ENCODE results near the gene NEURL1B. TPM values are rescaled to one million over a fixed set of nuclear protein-coding genes. Genes with fewer than 3 reads are reported as not detected.

The NEURL1B gene
- total and polyA plus RNA-seq, 4 donors = 1.5 to 10.0 (median 5.5) TPM

DNA sequence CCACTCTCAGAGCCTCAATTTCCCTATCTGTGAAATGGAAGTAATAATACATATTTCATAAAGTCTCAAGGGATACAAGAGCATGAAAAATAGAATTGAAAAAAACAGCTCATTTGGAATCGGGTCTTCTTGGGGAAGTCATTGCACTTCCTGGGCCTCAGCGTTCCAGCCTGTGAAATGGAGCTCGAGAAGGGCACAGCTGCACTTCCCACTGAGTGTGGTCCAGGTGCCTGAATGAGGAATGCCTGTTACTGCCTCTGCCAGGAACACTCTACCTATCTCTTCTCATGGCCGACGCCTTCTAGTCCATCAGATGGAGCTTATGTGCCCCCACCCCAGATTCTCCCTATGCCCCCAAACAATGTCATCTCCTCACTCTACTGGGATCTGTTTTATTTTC is 924 bp upstream of the NEURL1B start:
- peaks cover 5 to 20% (median 11%) of the 10 kb centered on the region in 4 donors for H3K4me1 ChIP-seq (ENCODE audit: control insufficient read depth in 4 of 4, insufficient read depth in 4 of 4, low read length in 3 of 4)
- no peaks in the 10 kb centered on the region for H3K36me3 ChIP-seq (ENCODE audit: control insufficient read depth in 4 of 4, insufficient read depth in 3 of 4, low read depth in 1 of 4, low read length in 3 of 4)
- no peak for TF ChIP-seq MAX (IDR thresholded peaks at IDR 0.05)
- TF ChIP-seq FOXA2 (IDR thresholded peaks at IDR 0.05) = no peak
- TF ChIP-seq, protein P1, sequence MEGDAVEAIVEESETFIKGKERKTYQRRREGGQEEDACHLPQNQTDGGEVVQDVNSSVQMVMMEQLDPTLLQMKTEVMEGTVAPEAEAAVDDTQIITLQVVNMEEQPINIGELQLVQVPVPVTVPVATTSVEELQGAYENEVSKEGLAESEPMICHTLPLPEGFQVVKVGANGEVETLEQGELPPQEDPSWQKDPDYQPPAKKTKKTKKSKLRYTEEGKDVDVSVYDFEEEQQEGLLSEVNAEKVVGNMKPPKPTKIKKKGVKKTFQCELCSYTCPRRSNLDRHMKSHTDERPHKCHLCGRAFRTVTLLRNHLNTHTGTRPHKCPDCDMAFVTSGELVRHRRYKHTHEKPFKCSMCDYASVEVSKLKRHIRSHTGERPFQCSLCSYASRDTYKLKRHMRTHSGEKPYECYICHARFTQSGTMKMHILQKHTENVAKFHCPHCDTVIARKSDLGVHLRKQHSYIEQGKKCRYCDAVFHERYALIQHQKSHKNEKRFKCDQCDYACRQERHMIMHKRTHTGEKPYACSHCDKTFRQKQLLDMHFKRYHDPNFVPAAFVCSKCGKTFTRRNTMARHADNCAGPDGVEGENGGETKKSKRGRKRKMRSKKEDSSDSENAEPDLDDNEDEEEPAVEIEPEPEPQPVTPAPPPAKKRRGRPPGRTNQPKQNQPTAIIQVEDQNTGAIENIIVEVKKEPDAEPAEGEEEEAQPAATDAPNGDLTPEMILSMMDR (IDR thresholded peaks at IDR 0.05; ENCODE audit: low read depth, low read length, missing input control) = no peak
- TF ChIP-seq HNF4G (IDR thresholded peaks at IDR 0.05) = no peak
- no peak for TF ChIP-seq GABPA (IDR thresholded peaks at IDR 0.05 in 1 of 2, conservative IDR thresholded peaks at IDR 0.05 in 1 of 2)
- TF ChIP-seq JUND (IDR thresholded peaks at IDR 0.05) = no peak
- TF ChIP-seq YY1 (IDR thresholded peaks at IDR 0.05) = no peak
- no peak for TF ChIP-seq SP1 (IDR thresholded peaks at IDR 0.05)
- TF ChIP-seq RXRA (IDR thresholded peaks at IDR 0.05) = no peak
- no peak overlapping the region for H3K27ac ChIP-seq (ENCODE audit: low read depth in 1 of 2, low read length in 2 of 2)
- 87% methylated on average over 5 of the region's 5 CpGs for WGBS
- no peak overlapping the region for H3K9ac ChIP-seq (ENCODE audit: low read depth in 1 of 2, low read length in 2 of 2)
- no peak for DNase-seq (ENCODE audit: low spot score)
- no peaks in the 10 kb centered on the region for H3K27me3 ChIP-seq (ENCODE audit: control insufficient read depth in 4 of 4, insufficient read depth in 4 of 4, low read length in 3 of 4)
- H3K9me3 ChIP-seq (ENCODE audit: control insufficient read depth in 4 of 4, low read length in 3 of 4) = no peaks in the 10 kb centered on the region
- H3K4me3 ChIP-seq (ENCODE audit: low read depth in 1 of 3, low read length in 3 of 3) = no peak overlapping the region

DNA sequence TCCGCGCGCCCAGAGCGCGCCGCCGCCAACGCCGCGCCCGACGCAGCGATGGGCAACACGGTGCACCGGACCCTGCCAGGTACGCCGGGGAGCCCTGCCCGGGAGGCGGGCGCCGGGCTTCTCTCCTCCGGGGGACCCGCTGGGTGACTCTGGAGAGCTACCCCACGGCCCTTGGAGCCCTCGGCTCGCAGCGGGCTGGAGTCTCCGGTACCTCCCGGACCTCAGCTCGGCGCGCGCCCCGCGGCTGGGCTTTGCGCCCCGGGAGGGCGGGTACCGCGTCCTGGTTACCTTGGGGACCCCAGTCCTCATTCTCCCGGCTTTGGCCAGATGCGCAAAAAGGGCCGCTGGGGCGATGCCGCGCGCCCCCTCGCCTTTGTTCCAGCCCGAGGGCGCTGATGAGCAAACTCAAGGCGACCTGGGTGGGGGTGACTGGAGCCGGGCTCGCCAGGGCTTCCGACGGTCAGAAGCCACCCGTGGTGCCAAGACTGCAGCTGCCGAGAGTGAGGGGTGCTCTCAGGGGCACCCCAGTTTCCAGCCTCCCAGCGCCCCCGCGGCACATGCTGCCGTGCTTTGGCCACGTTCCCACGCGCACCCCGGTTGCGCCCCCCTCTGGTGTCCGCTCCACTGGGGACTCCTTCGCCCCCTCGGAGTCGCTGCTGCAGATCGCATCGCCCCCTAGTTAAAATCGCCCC is 442 bp downstream of the NEURL1B start:
- TF ChIP-seq JUND (IDR thresholded peaks at IDR 0.05) (no peak), ZBTB33 (IDR thresholded peaks at IDR 0.05) (no peak), YY1 (IDR thresholded peaks at IDR 0.05) (no peak), RXRA (IDR thresholded peaks at IDR 0.05) (no peak), MAX (IDR thresholded peaks at IDR 0.05) (no peak), HNF4A (conservative IDR thresholded peaks at IDR 0.05) (no peak), GABPA (IDR thresholded peaks at IDR 0.05 in 1 of 2, conservative IDR thresholded peaks at IDR 0.05 in 1 of 2) (no peak), FOXA2 (IDR thresholded peaks at IDR 0.05) (no peak), FOXA1 (IDR thresholded peaks at IDR 0.05) (no peak), EGR1 (IDR thresholded peaks at IDR 0.05; ENCODE audit: low read depth in 2 of 2) (no peak), RAD21 (IDR thresholded peaks at IDR 0.05) (no peak)
- Histone ChIP-seq H3K4me1 (ENCODE audit: control insufficient read depth in 4 of 4, insufficient read depth in 4 of 4, low read length in 3 of 4) (peaks cover 5 to 20% (median 11%) of the 10 kb centered on the region in 4 donors), H3K4me3 (ENCODE audit: low read depth in 1 of 3, low read length in 3 of 3) (peak overlapping the region; percentile 51 to 61 (median 59)), H3K27me3 (ENCODE audit: control insufficient read depth in 4 of 4, insufficient read depth in 4 of 4, low read length in 3 of 4) (no peaks in the 10 kb centered on the region), H3K36me3 (ENCODE audit: control insufficient read depth in 4 of 4, insufficient read depth in 3 of 4, low read depth in 1 of 4, low read length in 3 of 4) (no peaks in the 10 kb centered on the region), H3K9ac (ENCODE audit: low read depth in 1 of 2, low read length in 2 of 2) (no peak overlapping the region), H3K27ac (ENCODE audit: low read depth in 1 of 2, low read length in 2 of 2) (peak overlapping the region; percentile 55 to 73), H3K9me3 (ENCODE audit: control insufficient read depth in 4 of 4, low read length in 3 of 4) (no peaks in the 10 kb centered on the region)
- DNase-seq (ENCODE audit: low spot score) = no peak
- WGBS = 5% methylated on average over 73 of the region's 73 CpGs
